ENCODE data around the gene MSL2.
"Not testable (repeated sequence)": the region's sequence is repeated elsewhere in the genome, so short reads cannot be mapped to it uniquely, and the experiment has no call there.

Gene MSL2

DNA sequence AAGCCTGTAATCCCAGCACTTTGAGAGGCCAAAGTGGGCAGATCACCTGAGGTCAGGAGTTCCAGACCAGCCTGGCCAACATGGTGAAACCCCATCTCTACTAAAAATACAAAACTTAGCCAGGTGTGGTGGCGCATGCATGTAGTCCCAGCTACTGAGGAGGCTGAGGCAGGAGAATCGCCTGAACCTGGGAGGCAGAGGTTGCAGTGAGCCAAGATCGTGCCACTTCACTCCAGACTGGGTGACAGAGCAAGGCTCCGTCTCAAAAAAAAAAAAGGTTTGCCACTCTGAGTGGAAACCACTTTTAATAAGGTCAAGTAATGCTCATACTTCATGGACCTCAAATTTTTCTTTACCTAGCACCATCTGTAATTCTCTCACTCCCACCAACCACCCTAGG lies 51.7 kb downstream of the MSL2 start:
- DNase-seq (ENCODE audit: low read depth in 2 of 2), result not testable (repeated sequence)

- DNase-seq (ENCODE audit: low read depth in 2 of 2), result no peak
Measured at GRCh38 chr3:136142592-136142991, 53.5 kb downstream of the MSL2 start.

GRCh38 chr3:136141891-136142290 lies 54.2 kb downstream of the MSL2 start:
- DNase-seq (ENCODE audit: low read depth in 2 of 2), result no peak

DNA sequence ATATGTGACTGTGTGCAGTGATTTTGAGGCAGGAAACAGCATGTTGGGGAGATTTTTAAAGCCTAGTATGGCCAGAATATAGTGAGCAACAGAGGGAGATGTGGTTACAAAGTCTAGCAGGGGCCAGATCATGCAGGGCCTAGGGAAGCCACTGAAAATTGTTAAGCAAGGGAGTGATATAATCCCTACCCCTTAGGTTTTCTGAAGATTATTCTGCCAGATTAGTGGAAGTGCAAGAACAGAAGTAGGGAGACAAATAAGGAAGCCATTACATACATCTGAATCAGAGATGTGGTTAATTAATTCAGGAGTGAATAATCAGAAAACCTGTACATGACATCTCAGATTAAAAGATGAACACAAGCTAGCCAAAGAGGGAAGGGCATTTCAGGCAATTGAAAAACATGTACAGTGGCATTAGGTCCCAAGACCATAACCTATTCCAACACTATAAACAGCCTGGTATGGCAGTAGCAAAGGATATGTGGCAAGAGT lies 54.8 kb downstream of the MSL2 start:
- DNase-seq (ENCODE audit: low read depth in 2 of 2), result no peak

DNA sequence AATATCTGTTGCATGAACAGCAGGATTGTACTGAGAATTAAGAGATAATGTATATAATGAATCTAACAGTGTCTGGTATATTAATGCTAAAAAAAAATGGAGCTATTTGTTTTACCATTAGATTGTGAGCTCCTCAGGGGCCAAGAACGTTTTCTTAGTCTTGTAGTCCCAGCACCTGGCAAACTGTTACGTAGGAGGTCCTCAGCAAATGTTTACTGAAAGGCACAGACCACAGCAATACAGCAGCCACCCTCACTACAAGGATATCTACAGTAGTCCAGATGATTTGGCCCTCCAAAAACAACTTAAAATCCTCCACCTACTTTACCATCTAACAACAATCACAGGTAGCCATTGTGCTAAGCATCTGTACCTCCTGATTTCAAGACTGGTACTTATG lies 59.7 kb downstream of the MSL2 start:
- DNase-seq (ENCODE audit: low read depth in 2 of 2), result no peak

DNA sequence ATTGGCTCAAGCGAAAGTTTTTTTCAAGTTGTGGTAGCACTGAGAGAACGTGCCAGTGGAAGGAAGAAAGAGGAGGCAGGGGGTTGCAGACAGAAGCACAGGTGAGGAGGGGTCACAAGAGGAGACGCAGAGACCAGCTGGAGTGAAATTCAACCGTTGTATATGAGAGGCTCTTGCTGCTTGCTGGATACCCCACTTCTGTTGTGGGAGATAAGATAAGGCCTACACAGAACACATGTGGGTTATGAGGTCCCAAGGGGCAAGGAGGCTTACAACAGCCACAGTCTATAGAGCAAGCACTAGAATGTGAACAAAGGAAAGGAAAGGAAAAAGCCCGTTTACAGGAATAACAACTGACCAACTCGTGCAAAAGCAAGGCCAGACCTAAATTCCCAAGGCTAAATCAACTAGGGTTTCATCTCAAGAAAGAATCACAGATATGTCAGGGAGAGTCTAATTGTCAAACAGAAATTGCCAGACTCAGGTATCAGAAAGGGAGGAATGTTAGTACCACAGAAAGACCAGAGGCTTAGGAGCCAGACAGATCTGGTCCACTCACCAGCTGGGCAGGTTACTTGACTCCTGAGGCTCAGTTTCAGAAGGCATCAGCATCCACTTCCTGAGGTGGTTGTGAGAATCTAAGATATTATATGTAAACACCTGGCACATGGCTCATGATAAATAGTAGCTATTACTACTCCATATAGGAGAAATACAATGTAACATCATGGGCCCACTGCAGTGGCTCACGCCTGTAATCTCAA lies 60.9 kb downstream of the MSL2 start:
- DNase-seq (ENCODE audit: low read depth in 2 of 2), result no peak

DNA sequence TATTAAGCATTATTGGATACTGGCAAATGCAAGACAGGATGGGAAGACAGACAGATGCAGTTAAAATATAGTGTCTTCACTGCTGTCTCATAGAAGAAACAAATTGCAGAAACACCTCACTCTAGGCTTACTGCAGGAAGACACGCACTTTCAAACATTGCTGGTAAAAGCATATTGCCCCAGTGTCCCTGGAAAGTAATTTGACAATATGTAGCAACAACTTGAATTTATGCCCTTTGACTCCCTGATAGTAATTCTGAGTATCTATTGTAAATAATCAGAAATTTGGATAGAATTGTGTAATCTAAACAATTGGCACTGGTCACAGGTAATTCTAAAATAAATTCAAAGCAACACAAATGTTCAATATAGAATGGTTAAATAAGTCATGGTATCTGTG lies 62.0 kb downstream of the MSL2 start:
- no peak for DNase-seq (ENCODE audit: low read depth in 2 of 2)

- not testable (repeated sequence) for DNase-seq (ENCODE audit: low read depth in 2 of 2)
Measured at GRCh38 chr3:136131647-136132046, 64.5 kb downstream of the MSL2 start.

DNA sequence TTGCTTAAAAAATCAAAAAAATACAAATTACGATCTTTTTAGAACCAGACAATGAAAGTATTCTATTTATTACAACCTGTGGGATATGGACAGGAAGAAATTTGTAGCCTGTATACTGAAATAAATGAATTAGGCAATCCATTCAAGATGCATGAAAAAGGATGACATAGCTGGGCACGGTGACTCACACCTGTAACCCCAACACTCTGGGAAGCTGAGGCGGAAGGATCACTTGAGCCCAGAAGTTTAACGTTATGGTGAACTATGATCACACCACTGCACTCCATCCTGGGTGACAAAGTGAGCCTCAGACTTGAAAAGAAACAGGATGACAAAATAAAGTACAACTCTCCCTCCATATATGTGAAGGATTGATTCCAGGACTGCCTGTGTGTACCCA lies 74.1 kb downstream of the MSL2 start:
- DNase-seq (ENCODE audit: low read depth in 2 of 2), result no peak

GRCh38 chr3:136120373-136121348 lies 75.5 kb downstream of the MSL2 start:
- no peak for DNase-seq (ENCODE audit: low read depth in 2 of 2)

DNA sequence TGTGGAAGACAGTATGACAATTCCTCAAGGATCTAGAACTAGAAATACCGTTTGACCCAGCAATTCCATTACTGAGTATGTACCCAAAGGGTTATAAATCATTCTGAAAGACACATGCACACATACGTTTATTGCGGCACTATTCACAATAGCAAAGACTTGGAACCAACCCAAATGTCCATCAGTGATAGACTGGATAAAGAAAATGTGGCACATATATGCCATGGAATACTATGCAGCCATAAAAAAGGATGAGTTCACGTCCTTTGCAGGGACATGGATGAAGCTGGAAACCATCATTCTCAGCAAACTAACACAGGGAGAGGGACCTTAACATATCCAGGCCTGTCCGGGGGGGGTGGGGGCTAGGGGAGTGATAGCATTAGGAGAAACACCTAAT lies 76.4 kb downstream of the MSL2 start:
- DNase-seq (ENCODE audit: low read depth in 2 of 2), result not testable (repeated sequence)

- DNase-seq (ENCODE audit: low read depth in 2 of 2), result not testable (repeated sequence)
Measured at GRCh38 chr3:136119332-136119731, 76.8 kb downstream of the MSL2 start.

- no peak for DNase-seq (ENCODE audit: low read depth in 2 of 2)
Measured at GRCh38 chr3:136114421-136114820, 81.7 kb downstream of the MSL2 start.

GRCh38 chr3:136110481-136110880 lies 85.7 kb downstream of the MSL2 start:
- no peak for DNase-seq (ENCODE audit: low read depth in 2 of 2)

GRCh38 chr3:136109499-136109898 lies 86.6 kb downstream of the MSL2 start:
- DNase-seq (ENCODE audit: low read depth in 2 of 2), result no peak

DNA sequence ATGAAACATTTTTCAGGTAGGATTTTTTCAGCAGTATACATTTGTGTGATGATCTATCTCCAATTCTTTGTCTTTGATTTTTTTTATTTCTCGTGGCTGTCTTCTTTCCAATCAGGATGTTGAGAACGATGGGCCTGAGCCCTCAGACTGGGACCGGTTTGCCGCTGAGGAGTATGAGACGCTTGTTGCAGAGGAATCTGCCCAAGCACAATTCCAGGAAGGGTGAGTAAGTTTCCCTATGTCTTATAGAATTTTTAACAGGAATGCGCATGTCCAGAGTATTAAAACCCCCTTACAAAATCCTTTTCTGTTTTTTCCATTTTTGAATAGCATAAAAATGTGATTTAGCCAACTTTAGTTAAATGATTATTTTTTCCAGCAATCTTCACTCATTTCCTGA lies 90.0 kb downstream of the MSL2 start:
- no peak for DNase-seq (ENCODE audit: low read depth in 2 of 2)

DNA sequence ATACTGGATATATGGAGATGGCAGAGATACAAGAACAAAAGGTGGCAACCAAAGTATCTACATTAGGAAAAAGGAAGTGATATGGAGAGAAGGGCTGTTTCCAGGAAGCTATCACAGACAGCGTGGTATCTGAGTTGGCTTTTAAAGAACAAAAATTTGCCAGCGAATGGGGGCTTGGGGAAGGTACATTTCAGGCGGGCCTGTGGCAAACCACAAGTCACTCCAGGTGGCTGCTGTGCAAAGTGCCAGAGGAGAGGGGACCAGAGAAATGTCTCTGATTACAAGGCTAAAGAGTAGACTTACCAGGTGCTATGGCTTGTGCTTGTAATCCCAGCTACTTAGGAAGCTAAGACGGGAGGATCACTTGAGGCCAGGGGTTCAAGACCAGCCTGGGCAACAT lies 91.1 kb downstream of the MSL2 start:
- no peak for DNase-seq (ENCODE audit: low read depth in 2 of 2)

All from stimulated activated CD4-positive, alpha-beta T cell treated with anti-CD3 and anti-CD28 coated beads, Interleukin-1b, Interleukin-23, amount 100 ng/mL, for 4 hours (primary cell).